Right atrium auricular region (tissue), 2 donors: ENCODE results near the gene EYA4. TPM values are rescaled to one million over a fixed set of nuclear protein-coding genes. Genes with fewer than 3 reads are reported as not detected.

Experiments
- DNase-seq: peaks from one replicate; pipeline ENCODE4 v3.0.0-alpha.2; 2019; ENCODE audit warnings: low spot score
- H3K27ac ChIP-seq, 2 donors: fragments of 200-600 bp; sonication (generic); 1 replicate in 1 of 2; 2 replicates in 1 of 2; pipeline ENCODE4 v1.5.1; 2016 to 2019
- H3K27me3 ChIP-seq, 2 donors: fragments of 200-600 bp; sonication (generic); one replicate each; pipeline versions ENCODE4 v1.5.1 to v1.6.0; 2017 to 2019
- H3K36me3 ChIP-seq: fragments of 200-600 bp; sonication (generic); one replicate; pipeline ENCODE4 v1.5.1; 2016
- H3K4me1 ChIP-seq, 2 donors: fragments of 200-600 bp; sonication (generic); one replicate each; pipeline versions ENCODE4 v1.5.1 to v1.6.0; 2017 to 2019
- H3K4me3 ChIP-seq, 2 donors: fragments of 200-600 bp; sonication (generic); 1 replicate in 1 of 2; 2 replicates in 1 of 2; pipeline ENCODE4 v1.5.1; 2017 to 2019; ENCODE audit warnings: mild to moderate bottlenecking in 1 of 2, moderate library complexity in 1 of 2
- H3K9me3 ChIP-seq, 2 donors: fragments of 200-600 bp; sonication (generic); one replicate each; pipeline ENCODE4 v1.5.1; 2019
- CTCF ChIP-seq, 2 donors: fragments of 200-600 bp; sonication (generic); IDR thresholded peaks; one replicate each; pipeline ENCODE4 v1.5.1; 2019; ENCODE audit warnings: antibody characterized with exemption in 2 of 2
- total RNA-seq, 2 donors: library from RNA; depleted of rRNA; stranded (reverse); fragments of >200 nt; gene quantifications; one replicate each; pipeline ENCODE4 v1.1.0, GENCODE V29; 2016

The EYA4 gene
- total RNA-seq, 2 donors from 2014 or later = 16.2 to 24.2 TPM

- DNase-seq = no peak
- no peaks in the 10 kb centered on the region for H3K27me3 ChIP-seq
- peak overlapping the region in 1 of 2 donors; percentile 36 for H3K27ac ChIP-seq
- no peaks in the 10 kb centered on the region for H3K36me3 ChIP-seq
- peaks cover 0 to 24% of the 10 kb centered on the region in 2 donors for H3K4me1 ChIP-seq
- H3K4me3 ChIP-seq = no peak overlapping the region
- H3K9me3 ChIP-seq = no peaks in the 10 kb centered on the region
- TF ChIP-seq CTCF (IDR thresholded peaks at IDR 0.05) = no peak
Observed at GRCh38 chr6:133297657-133298056, 56.5 kb downstream of the EYA4 start.

- peaks cover 0 to 24% of the 10 kb centered on the region in 2 donors for H3K4me1 ChIP-seq
- no peaks in the 10 kb centered on the region for H3K27me3 ChIP-seq
- DNase-seq = no peak
- no peaks in the 10 kb centered on the region for H3K36me3 ChIP-seq
- no peak for TF ChIP-seq CTCF (IDR thresholded peaks at IDR 0.05)
- H3K27ac ChIP-seq = peak overlapping the region; percentile 12 to 36
- H3K4me3 ChIP-seq = no peak overlapping the region
- H3K9me3 ChIP-seq = no peaks in the 10 kb centered on the region
Observed at GRCh38 chr6:133298335-133298734, 57.2 kb downstream of the EYA4 start.

- H3K4me1 ChIP-seq = peaks cover 0 to 24% of the 10 kb centered on the region in 2 donors
- H3K27me3 ChIP-seq = no peaks in the 10 kb centered on the region
- no peaks in the 10 kb centered on the region for H3K36me3 ChIP-seq
- no peak for DNase-seq
- H3K9me3 ChIP-seq = no peaks in the 10 kb centered on the region
- H3K27ac ChIP-seq = peak overlapping the region; percentile 12 to 36
- TF ChIP-seq CTCF (IDR thresholded peaks at IDR 0.05) = no peak
- no peak overlapping the region for H3K4me3 ChIP-seq
Observed at GRCh38 chr6:133298801-133299200, 57.6 kb downstream of the EYA4 start.

GRCh38 chr6:133300896-133301295, 59.7 kb downstream of the EYA4 start:
- no peak overlapping the region for H3K4me3 ChIP-seq
- DNase-seq = no peak
- no peaks in the 10 kb centered on the region for H3K9me3 ChIP-seq
- H3K27ac ChIP-seq = no peak overlapping the region
- H3K4me1 ChIP-seq = peaks cover 0 to 24% of the 10 kb centered on the region in 2 donors
- no peak for TF ChIP-seq CTCF (IDR thresholded peaks at IDR 0.05)
- no peaks in the 10 kb centered on the region for H3K27me3 ChIP-seq
- H3K36me3 ChIP-seq = no peaks in the 10 kb centered on the region

- Histone ChIP-seq H3K27me3 (no peaks in the 10 kb centered on the region), H3K27ac (no peak overlapping the region), H3K9me3 (no peaks in the 10 kb centered on the region), H3K4me3 (no peak overlapping the region), H3K36me3 (no peaks in the 10 kb centered on the region), H3K4me1 (peaks cover 0 to 24% of the 10 kb centered on the region in 2 donors)
- no peak for DNase-seq
- TF ChIP-seq CTCF (IDR thresholded peaks at IDR 0.05) = no peak
Observed at GRCh38 chr6:133301835-133302234, 60.7 kb downstream of the EYA4 start.

- no peak for TF ChIP-seq CTCF (IDR thresholded peaks at IDR 0.05)
- H3K27me3 ChIP-seq = no peaks in the 10 kb centered on the region
- H3K4me3 ChIP-seq = no peak overlapping the region
- H3K36me3 ChIP-seq = no peaks in the 10 kb centered on the region
- H3K27ac ChIP-seq = no peak overlapping the region
- DNase-seq = no peak
- no peaks in the 10 kb centered on the region for H3K9me3 ChIP-seq
- H3K4me1 ChIP-seq = peaks cover 0 to 1% of the 10 kb centered on the region in 2 donors
Observed at GRCh38 chr6:133306931-133307330, 65.8 kb downstream of the EYA4 start.
